Left colon (tissue), 2 donors: ENCODE data around the gene CLEC4A. TPM values are rescaled to one million over a fixed set of nuclear protein-coding genes. Genes with fewer than 3 reads are reported as not detected.
"Not testable (repeated sequence)": the region's sequence is repeated elsewhere in the genome, so short reads cannot be mapped to it uniquely, and the experiment has no call there.

Experiments used
- ATAC-seq: fragments of 200-7000 bp; cut with Tn5 transposase; one replicate; pipeline ENCODE4 v1.9.1; 2020; ENCODE audit warnings: mild to moderate bottlenecking, moderate library complexity
- DNase-seq, 2 donors: peaks; one replicate each; pipeline ENCODE4 v3.0.0-alpha.2; 2020
- intact Hi-C, 2 donors: fragments of 100-400 bp; cut with DNase I in 1 of 2; cut with micrococcal nuclease in 1 of 2; formaldehyde crosslinking; loops; one replicate each; pipeline versions ENCODE4 v1.11.2 to v1.14.0; 2022; cut with DNase I, micrococcal nuclease
- long read RNA-seq: library from polyadenylated mRNA; unstranded; transcript quantifications from one replicate; pipeline ENCODE4 v2.0.0, GENCODE V29; 2021
- total RNA-seq, 2 donors: library from RNA; stranded (reverse); fragmentation: NEBNext Ultra II Directional; extraction: Animal tissue kit (Norgen Biotek cat#: 25700); gene quantifications; one replicate each; pipeline ENCODE4 v1.2.1, GENCODE V29; 2021
- donor health status: DM: no; HTN: no; CAD: no.
- donor health status: DM: yes; HTN: yes; CAD: no.

Gene CLEC4A
- total RNA-seq = 1 to 10 TPM in 1 of 2 donors, under 1 TPM in 1; 0.70 to 1.3 TPM
- long read RNA-seq = 0 reads

GRCh38 chr12:8123124-8123912 is at the start of gene CLEC4A:
CLEC4A (plus strand) TSS chr12:8123617; CDS start chr12:8123879, 262 bp downstream.
- no peak for ATAC-seq

GRCh38 chr12:8075935-8076334 is 47.5 kb upstream of the CLEC4A start:
- DNase-seq (no peak), ATAC-seq (no peak)
- intact Hi-C loops = no loop called here

More at GRCh38 chr12:8123124-8123912, at the start of gene CLEC4A:
- DNase-seq = no peak
- intact Hi-C loops = no loop called here

GRCh38 chr12:8076366-8076765 is 47.1 kb upstream of the CLEC4A start:
- intact Hi-C loops = no loop called here
- DNase-seq (no peak), ATAC-seq (no peak)

- no peak for ATAC-seq
- intact Hi-C loops = no loop called here
Observed at GRCh38 chr12:8077207-8077606, 46.2 kb upstream of the CLEC4A start.

GRCh38 chr12:8078398-8078797 is 45.0 kb upstream of the CLEC4A start:
- DNase-seq = no peak
- intact Hi-C loops = no loop called here
- ATAC-seq = no peak

More at GRCh38 chr12:8077207-8077606, 46.2 kb upstream of the CLEC4A start:
- no peak for DNase-seq

- ATAC-seq (no peak), DNase-seq (no peak)
- intact Hi-C loops = no loop called here
Observed at GRCh38 chr12:8078916-8079315, 44.5 kb upstream of the CLEC4A start.

GRCh38 chr12:8080120-8080519 is 43.3 kb upstream of the CLEC4A start:
- DNase-seq (no peak), ATAC-seq (no peak)
- intact Hi-C loops = no loop called here

- DNase-seq (peak in 1 of 2 donors; percentile 19), ATAC-seq (peak; percentile 56)
- intact Hi-C loops = no loop called here
Observed at GRCh38 chr12:8081251-8081920, 42.0 kb upstream of the CLEC4A start.

GRCh38 chr12:8082808-8083100 is 40.7 kb upstream of the CLEC4A start:
- intact Hi-C loops = no loop called here
- ATAC-seq (no peak), DNase-seq (no peak)

- ATAC-seq, intact Hi-C loops, DNase-seq: not testable (repeated sequence)
Observed at GRCh38 chr12:8084351-8084750, 39.1 kb upstream of the CLEC4A start.

GRCh38 chr12:8087666-8088065 is 35.8 kb upstream of the CLEC4A start:
- no peak for ATAC-seq
- intact Hi-C loops = no loop called here
- no peak for DNase-seq

- intact Hi-C loops = no loop called here
- no peak for DNase-seq
- ATAC-seq = no peak
Observed at GRCh38 chr12:8088574-8088973, 34.8 kb upstream of the CLEC4A start.

- DNase-seq, ATAC-seq, intact Hi-C loops: not testable (repeated sequence)
Observed at GRCh38 chr12:8089277-8089676, 34.1 kb upstream of the CLEC4A start.

- ATAC-seq (no peak), DNase-seq (no peak)
- intact Hi-C loops = no loop called here
Observed at GRCh38 chr12:8089716-8090115, 33.7 kb upstream of the CLEC4A start.

GRCh38 chr12:8093291-8093690 is 30.1 kb upstream of the CLEC4A start:
- ATAC-seq = no peak
- no peak for DNase-seq
- intact Hi-C loops = no loop called here

GRCh38 chr12:8096281-8096915 is 27.0 kb upstream of the CLEC4A start:
- ATAC-seq = no peak
- no peak for DNase-seq
- intact Hi-C loops = no loop called here

- no peak for ATAC-seq
- no peak for DNase-seq
- intact Hi-C loops = no loop called here
Observed at GRCh38 chr12:8099235-8099634, 24.2 kb upstream of the CLEC4A start.

- peak; percentile 69 for ATAC-seq
- intact Hi-C loops = loop anchor here in 1 of 2 donors (5.0 kb wide), 1 partner anchor 128 kb away; no protein-coding TSS in a partner anchor
- DNase-seq = peak; percentile 45 to 79
Observed at GRCh38 chr12:8108808-8109398, 14.5 kb upstream of the CLEC4A start.

GRCh38 chr12:8113117-8113516 is 10.3 kb upstream of the CLEC4A start:
- ATAC-seq, intact Hi-C loops, DNase-seq: not testable (repeated sequence)
